HTR-8/SVneo (cell line): Measurements from ENCODE around the gene COPG1.
"Not testable (repeated sequence)": the region's sequence is repeated elsewhere in the genome, so short reads cannot be mapped to it uniquely, and the experiment has no call there.

Experiments
- DNase-seq: peaks from one replicate; pipeline ENCODE4 v3.0.0; 2011; ENCODE audit warnings: low spot score, mixed read lengths; ENCODE audit not compliant: insufficient read length
- FAIRE-seq: peaks from 2 replicates; lab custom pipeline; 2011; peaks lifted over from hg19 to GRCh38; lab: Jason Lieb, UNC

The COPG1 gene

DNA sequence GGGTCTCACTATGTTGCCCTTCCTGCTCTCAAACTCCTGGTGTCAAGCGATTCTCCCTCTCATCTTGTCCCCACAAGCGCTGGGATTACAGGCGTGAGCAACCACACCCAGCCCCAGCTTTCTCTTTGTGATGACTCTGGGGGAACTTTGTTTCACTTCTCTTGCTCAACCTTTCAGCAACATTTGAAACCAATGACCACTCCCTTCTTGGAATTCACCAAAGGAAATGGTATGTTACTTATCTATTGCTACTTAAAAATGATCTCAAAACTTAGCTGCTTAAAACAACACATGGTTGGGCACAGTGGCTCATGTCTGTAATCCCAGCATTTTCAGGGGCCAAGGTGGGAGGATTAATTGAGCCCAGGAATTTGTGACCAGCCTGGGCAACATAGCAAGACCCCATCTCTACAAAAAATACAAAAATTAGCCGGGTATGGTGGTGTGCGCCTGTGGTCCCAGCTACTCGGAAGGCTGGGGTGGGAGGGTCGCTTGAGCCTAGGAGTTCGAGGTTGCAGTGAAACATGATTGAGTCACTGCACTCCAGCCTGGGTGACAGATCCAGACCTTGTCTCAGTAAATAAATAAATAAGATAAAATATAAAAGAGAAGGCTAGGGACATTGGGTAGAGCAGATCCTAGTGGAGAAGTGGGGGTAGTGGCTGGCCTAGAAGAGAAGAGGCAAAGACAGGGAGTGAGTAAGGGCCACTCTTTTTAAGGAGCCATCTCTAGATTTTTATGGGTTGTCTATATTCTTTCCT lies 10.3 kb upstream of the COPG1 start:
- no peak for FAIRE-seq
- no peak for DNase-seq

DNA sequence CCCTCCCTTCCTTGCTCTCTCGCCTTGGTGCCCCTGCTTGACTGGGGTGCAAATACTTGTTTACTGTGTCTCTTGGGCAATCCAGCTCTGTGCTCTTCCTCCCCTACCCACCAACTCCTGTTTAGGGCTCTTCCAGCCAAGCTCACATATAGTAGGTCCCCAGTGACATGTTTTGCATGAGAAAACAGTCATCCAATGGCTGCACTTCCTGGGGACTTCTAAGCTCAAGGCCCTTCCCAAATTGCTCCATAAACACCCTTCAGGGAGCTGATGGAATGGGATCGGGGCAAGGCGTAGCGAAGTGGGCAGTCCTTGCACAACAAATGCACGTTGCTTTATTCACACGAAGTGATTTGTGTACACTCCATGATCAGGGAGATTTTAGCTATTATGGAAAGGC lies 9.4 kb upstream of the COPG1 start:
- DNase-seq (no peak), FAIRE-seq (no peak)

DNA sequence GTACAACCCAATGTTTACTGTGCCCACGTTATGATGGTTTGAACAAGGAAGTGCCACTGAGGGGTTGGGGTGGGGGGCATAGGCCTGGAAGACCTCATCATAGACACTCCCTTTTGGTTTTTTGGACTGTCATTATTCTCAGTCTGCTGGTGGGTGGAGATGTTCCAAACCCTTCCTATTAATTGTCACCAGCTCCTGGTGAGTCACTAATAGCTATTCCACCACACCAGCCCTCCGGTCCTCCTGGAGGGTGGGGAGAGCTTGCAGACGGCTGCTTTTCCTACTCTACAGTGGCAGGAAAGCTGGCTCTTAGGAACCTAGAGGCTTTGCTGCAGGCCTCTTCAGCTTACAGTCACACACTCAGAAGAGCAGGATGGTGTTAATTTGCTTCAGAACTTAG lies 9.0 kb upstream of the COPG1 start:
- FAIRE-seq = no peak
- DNase-seq = no peak

DNA sequence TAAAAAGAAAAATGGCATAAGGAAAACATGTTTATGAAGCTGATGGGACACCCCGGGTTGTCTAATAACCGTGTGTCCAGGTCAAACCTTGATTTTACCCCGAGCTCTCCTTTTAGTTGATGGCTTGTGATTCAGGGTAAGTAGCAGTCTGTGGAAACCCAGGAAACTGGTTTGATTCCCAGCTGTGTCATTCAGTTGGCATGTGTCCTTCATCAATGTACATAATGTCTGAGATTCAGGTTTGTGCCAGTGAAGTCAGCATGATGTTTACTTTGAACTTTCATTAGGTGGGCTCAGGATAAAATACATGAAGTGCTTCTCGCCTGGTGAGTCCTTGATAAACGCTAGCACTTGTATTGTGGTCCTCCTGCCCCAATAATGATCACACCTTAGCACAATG lies 4.3 kb upstream of the COPG1 start:
- no peak for FAIRE-seq
- no peak for DNase-seq

DNA sequence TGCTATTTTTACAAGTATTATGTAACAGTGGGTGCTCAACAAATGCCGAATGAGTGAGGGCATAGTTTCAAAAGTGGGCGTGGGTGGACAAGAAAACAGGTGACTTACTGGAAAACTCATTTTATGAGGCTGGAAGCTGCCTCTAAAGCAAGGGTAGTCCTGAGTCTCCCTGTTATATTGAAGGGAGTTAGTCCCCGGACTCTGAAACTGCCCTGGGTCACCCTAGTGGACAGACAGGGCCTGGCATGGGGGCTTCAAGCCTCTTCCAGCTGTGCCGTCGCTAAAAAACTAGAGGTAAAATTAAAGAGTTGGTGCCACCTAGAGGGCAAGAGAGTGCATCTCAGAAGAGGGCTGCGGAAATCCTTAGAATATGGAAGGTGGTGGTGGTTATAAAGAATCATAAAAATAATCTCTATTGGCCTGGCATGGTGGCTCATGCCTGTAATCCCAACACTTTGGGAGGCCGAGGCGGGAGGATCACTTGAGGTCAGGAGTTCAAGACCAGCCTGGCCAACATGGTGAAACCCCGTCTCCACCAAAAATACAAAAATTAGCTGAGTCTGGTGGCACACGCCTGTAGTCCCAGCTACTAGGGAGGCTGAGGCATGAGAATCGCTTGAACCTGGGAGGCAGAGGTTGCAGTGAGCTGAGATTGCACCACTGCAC lies 3.6 kb upstream of the COPG1 start:
- not testable (repeated sequence) for FAIRE-seq
- peak; percentile 95 for DNase-seq

DNA sequence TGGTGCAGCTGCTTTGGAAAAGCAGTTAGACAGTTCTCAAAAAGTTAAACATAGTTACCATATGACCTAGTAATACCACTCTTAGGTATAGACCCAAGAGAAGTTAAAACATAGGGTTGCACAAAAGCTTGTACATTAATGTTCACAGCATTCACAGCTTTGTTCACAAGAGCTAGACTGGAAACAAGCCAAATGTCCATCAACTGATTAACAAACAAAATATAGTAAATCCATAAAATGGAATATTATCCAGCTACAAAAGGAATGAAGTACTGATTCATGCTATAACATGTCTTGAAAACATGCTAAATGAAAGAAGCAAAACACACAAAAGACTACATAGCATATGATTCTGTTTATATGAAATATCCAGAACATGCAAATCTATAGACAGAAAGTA lies 2.8 kb upstream of the COPG1 start:
- FAIRE-seq (no peak), DNase-seq (no peak)

DNA sequence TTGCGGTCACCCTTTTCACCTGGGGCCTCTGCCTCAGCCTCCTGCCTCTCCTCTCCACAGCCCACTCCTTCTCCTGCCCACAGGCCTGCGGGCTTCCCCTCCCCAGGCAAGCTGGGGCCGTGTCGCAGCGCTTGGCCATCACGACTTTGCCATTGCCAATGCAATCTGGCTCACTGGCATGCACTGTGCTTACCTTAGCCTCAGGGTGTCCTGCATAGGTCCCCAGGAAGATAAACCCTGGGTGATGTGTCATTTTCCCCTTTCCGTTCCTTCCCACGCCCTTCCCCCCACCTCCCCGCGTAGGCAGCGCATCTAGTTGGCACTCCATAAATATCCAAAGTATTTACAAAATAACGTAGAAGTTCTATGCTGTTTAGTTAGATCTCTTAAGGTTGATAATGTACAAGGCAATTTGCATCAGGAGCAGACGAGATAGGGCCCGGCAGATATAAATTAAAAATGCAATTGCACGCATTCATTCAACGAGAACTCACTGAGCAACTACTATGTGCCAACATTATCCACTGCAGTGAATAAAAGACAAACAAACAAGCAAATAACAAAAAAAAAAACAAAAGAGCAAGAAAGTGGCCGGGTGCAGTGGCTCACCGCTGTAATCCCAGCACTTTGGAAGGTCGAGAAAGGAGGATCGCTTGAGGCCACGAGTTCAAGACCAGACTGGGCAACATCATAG lies 973 bp upstream of the COPG1 start:
- no peak for DNase-seq
- no peak for FAIRE-seq

DNA sequence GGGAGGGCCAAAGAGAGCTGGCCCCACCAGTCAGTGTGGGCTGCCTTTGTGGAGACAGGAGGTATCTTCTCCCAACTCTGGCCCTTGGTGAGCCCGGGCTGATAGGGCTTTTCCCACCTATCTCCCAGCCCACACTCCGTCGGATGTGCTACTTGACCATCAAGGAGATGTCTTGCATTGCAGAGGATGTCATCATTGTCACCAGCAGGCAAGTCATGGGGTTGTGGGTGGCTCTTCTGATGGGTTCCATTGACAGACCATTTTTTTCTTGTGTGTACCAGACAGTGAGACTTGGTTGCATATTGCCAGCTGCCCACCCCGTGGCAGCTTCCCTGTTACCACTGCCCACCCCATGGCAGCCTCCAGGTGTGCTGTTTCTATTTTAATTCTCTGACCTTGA lies 3.3 kb downstream of the COPG1 start:
- FAIRE-seq = no peak
- DNase-seq = no peak

DNA sequence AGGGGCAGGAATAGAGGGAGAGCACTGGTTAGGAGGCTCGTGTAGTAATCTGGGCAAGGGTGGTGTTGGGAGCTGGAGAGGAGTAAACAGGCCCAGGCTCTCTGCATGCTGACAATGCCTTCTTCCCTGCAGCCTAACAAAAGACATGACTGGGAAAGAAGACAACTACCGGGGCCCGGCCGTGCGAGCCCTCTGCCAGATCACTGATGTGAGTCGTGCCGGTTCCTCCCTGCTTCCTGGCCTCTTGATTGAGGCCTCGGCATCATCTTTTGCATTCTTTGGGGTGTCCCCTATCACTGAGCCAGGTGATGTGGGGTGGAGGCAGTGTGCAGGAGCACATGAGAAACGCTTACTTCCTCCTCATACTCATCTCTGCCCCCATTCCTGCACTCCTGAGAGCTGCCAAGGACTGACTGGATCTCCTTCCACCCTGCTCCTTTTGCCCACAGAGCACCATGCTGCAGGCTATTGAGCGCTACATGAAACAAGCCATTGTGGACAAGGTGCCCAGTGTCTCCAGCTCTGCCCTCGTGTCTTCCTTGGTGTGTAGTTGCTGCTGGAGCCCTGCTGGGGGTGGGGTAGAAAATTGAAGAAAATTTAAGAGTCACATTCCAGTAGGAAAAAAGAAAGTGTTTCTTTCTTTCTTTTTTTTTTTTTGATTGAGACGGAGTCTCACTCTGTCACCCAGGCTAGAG lies 5.3 kb downstream of the COPG1 start:
- no peak for DNase-seq
- no peak for FAIRE-seq

DNA sequence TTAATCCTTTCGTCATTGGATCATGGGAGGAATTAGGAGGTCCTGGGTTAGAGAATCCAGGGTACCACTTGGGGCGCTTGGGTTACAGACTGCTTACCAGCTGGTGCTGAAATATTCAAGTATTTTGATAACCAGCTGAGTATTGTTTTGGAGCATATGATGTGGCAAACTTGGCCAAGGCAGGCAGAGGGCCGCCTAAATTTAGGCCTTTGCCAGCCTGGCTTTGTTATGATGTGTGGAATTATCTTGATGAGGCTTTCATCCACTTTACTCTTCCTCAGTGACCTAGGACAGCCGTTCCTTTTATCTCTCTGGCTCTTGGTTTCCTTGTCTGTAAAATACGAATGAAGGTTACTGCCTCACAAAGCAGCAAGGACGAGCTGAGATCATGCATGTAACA lies 6.9 kb downstream of the COPG1 start:
- FAIRE-seq = no peak
- DNase-seq = no peak

DNA sequence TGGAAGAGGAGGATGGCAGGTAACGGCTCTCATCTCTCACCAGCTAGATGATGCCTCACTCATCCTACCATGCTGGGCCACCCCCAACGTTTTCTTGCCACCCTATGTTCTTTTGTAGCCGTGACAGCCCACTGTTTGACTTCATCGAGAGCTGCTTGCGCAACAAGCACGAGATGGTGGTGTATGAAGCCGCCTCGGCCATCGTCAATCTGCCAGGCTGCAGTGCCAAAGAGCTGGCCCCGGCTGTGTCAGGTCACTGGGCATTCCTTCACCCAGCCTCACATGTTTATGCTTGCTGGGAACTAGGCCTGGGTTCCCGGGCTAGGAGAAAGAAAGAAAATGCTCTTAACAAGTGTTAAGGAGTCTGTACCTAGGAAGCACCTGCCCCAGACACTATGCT lies 8.2 kb downstream of the COPG1 start:
- FAIRE-seq (no peak), DNase-seq (no peak)

DNA sequence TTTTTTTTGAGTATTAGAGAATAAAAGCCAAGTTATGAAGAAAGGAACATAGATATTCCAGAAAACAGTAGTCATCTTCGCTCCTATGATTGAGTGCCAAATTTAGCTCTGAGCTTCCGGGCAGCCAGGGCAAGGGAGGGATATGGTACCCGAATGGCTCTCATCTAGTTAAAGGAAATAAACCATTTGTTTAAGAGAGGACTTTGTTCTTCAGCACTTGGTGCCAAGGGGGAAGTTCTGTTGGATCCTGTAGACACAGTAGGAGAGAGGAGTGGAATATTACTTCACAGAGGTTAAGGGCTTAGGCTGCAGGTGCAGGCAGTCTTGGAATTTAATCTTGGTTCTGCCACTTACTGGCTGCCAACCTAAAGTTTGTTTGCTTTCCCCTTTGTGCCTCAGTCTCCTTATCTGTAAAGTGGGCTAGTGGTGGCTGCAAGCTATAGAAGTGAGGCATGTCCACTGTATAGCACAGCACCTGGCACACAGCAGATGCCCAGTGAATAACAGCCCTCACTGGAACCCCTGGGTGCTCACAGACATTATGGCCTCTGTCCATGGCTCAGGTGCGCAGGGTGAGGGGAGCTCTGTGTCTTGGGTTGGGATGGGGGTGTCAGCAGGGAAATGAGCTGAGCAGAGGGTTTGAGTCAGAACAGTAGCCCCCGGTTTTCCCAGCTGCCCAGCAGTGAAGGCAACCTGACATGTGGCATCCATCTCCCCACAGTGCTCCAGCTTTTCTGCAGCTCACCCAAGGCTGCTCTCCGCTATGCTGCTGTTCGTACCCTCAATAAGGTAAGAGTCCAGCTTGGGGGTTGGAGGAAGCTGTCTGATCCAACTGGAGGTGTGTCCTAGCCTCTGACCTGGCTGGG lies 10.4 kb downstream of the COPG1 start:
- DNase-seq (no peak), FAIRE-seq (no peak)

DNA sequence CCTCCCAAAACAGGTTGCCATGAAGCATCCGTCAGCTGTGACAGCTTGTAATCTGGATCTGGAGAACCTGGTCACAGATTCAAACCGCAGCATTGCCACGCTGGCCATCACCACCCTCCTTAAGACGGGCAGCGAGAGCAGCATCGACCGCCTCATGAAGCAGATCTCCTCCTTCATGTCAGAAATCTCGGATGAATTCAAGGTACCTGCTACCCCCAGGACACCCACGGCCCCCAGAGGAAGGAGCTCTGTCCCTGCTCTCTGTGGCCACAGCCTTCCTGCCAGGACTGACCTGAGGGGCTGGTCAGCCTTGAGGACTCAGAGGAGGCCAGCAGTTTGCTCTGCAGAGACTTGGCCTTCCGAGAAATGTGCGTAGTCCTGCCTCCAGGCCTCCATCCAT lies 11.2 kb downstream of the COPG1 start:
- FAIRE-seq (no peak), DNase-seq (no peak)

DNA sequence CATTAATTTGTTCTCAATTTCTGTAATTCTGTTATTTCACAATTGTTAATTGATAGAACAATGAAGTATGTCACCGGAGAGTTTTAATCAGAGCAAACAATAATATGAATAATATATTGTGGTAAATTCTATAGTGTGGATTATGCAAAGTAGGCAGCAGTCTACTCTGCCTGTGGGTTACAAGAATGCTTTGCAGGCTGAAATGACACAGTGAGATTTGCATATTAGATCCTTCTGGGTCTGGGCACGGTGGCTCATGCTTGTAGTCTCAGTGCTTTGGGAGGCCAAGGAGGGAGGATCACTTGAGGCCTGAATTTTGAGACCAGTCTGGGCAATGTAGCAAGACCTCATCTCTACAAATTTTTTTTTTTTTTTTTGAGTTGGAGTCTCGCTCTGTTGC lies 12.5 kb downstream of the COPG1 start:
- DNase-seq = no peak
- no peak for FAIRE-seq

DNA sequence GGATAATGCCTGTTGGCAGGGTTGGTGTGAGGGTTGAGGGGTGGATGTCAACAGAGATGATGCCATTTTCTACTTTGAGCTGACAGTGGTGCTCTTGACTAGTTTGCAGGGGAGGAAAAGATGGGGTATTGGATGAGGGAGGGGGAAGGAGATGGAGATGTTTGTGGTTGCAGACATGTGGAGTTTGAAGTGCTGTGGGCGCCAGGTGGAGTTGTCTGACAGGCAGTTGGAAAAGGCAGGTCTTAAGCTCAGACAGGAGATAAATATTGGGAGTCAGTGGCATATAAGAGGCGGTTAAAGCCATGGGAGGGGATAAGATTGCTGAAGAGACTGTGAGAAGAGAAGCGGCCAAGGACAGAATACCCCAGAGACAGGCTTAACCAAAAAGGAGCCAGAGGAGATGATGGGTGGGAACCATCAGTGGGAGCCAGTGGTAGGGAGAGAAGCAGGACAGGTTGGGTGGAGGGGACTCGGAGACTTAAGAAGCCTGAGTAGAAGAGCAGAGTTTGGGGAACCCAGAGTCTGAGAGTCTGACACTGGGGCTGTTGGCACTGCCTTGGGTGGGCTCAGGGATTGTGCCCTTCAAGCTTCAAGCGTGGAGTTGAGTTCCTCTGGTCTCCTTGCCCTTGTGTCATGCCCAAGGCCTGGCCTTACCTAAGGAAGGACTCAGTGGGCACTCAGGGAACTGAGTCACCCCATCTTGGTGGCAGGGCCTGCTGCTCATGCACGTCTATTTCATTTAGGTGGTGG lies 13.9 kb downstream of the COPG1 start:
- no peak for DNase-seq
- FAIRE-seq = no peak

DNA sequence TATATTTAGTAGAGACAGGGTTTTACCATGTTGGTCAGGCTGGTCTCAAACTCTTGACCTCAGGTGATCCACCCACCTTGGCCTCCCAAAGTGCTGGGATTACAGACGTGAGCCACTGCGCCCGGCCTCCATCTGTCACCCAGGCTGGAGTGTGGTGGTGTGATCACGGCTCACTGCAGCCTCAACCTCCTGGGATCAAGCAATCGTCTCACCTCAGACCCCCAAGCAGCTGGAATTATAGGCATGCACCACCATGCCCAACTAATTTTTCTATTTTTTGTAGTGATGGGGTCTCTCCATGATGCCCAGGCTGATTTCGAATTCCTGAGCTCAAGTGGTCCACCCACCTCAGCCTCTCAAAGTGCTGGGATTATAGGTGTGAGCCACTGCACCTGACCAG lies 15.6 kb downstream of the COPG1 start:
- DNase-seq, FAIRE-seq: not testable (repeated sequence)

DNA sequence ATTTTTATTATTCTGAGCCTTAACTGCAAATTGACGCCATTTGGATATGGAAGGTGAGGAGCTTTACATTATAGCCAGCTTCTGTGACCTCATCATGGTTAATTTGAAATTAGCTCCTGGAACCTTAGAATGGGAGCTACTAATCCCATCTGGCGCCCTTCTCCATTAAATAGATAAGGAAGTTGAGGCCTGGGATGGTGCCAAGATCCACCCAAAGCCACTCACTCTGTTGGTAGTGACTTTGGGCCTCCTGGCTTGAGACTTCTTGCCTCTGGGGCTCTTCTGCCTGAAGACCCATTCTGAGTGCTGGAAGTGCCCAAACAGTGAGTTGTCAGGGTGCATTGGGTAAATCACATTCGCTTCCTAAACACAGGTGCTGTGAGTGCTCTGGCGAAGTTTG lies 17.2 kb downstream of the COPG1 start:
- FAIRE-seq = no peak
- DNase-seq = no peak

DNA sequence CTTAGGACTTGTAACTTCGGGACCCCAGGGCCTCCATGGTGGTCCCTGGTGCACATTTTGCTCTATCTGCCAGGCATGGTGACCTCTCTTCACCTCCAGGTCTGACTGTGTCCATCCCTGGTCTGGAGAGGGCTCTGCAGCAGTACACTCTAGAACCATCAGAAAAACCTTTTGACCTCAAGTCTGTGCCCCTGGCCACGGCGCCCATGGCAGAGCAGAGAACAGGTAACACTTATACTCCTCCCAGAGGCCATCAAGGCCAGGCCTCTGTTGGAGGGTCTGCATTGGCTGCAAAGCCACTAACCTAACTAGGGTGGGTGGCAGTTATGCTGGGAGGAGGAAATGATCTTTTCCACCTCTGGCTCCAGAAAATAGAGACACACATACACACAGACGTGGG lies 19.0 kb downstream of the COPG1 start:
- DNase-seq (no peak), FAIRE-seq (no peak)

DNA sequence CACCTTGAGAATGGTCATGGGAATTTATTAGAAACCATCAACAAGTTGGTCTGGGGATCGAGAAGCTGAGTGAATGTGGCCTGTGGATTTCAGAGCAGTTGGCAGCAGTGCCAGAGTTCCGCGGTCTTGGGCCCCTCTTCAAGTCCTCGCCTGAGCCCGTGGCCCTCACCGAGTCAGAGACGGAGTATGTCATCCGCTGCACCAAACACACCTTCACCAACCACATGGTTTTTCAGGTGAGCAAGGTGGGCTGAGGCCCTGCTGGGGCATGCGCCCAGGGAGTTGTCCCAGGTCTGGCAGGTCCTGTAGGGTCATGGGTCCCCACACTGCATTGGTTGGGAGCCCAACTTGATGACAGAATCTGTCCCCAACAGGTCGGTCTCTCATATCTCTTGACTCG lies 22.3 kb downstream of the COPG1 start:
- FAIRE-seq (no peak), DNase-seq (no peak)
